Left colon (tissue), 2 donors: ENCODE results near the gene NTRK3. TPM values are rescaled to one million over a fixed set of nuclear protein-coding genes. Genes with fewer than 3 reads are reported as not detected.

Experiments used
- ATAC-seq: fragments of 200-7000 bp; cut with Tn5 transposase; one replicate; pipeline ENCODE4 v1.9.1; 2020; ENCODE audit warnings: mild to moderate bottlenecking, moderate library complexity
- DNase-seq, 2 donors: peaks; one replicate each; pipeline ENCODE4 v3.0.0-alpha.2; 2020
- intact Hi-C, 2 donors: fragments of 100-400 bp; cut with DNase I in 1 of 2; cut with micrococcal nuclease in 1 of 2; formaldehyde crosslinking; loops; one replicate each; pipeline versions ENCODE4 v1.11.2 to v1.14.0; 2022; cut with DNase I, micrococcal nuclease
- total RNA-seq, 2 donors: library from RNA; stranded (reverse); fragmentation: NEBNext Ultra II Directional; extraction: Animal tissue kit (Norgen Biotek cat#: 25700); gene quantifications; one replicate each; pipeline ENCODE4 v1.2.1, GENCODE V29; 2021
- donor health status: DM: no; HTN: no; CAD: no.
- donor health status: DM: yes; HTN: yes; CAD: no.

NTRK3 gene
- total RNA-seq, 2 donors from 2014 or later: 0.55 to 1.3 TPM

DNA sequence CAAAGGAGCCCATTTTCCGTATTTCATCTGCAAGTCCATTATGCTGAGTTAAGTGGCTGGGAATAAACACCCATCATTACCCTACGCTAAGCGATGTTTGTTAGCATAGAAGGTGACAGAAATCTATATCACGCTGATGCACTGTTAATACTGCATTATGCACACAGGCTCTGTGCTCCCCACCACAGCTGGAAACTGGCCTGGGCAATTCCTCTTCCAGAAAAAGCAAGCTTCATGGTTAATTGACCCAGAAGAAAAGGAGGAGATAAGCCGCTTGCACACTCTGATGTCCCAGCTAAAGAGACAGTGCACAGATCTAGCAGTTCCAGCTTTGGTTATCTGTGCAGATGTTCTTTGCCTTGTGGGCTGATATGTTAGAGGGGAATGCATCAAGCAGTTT, 232.6 kb downstream of the NTRK3 start:
- DNase-seq (no peak), ATAC-seq (no peak)
- intact Hi-C loops: no loop called here

DNA sequence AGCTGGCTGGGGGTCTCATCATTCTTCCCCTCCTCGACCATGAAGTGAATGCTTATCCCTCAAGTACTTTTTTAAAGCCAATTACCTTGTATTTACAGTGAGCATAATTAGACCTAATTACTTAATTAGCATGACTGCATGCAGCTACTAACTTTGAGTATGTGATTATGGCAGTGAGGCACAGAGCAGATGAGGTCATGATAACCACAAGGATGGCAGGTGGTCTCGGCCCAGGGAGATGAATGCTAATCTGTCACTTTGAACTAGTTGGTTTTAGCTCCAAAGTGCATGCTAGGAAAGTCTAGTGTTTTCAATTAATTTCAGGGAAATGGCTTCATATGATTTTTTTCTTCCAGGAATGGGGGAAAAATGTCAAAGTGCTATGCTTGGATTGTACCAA, 233.8 kb downstream of the NTRK3 start:
- intact Hi-C loops: no loop called here
- no peak for ATAC-seq

DNA sequence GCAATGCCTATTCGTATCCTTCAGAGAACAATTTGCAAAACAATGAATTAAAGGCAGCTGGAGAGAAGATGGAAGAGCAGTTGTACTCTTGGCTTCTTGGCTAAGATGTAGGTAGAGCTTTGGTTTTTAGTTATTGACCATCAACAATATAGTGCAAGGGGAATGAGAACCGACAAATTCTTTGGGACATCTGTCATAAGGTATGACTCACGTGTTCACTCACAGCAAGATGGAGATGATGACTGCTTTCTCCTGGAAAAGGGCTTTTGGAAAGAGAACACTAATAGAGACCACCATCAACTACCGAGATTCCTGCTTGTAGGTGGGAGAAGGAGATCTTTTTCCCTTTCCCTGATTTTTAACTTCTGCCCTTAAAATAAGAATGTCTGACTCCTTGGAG, 234.9 kb downstream of the NTRK3 start:
- ATAC-seq (no peak), DNase-seq (no peak)
- intact Hi-C loops: no loop called here

More for the DNA sequence above, 233.8 kb downstream of the NTRK3 start:
- DNase-seq: no peak

DNA sequence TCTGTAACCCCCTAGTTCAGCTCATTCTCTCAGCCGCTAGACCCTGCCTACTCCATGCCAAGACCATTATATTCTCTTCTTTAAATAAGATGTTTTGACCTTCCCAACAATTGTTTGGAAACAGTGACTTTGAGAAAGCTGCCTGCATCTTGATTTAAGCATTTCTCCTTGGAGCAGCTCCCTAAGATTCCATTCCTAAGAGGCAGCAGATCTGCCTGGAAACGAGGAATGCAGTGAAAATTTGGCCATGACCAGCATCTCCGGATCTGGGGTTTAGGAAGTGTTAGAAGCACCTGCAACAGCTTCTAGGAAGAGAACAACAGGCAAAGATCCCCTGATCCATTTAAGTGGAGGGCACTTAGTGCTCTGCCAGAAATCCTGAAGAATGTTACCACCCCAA, 235.7 kb downstream of the NTRK3 start:
- intact Hi-C loops: no loop called here
- DNase-seq (no peak), ATAC-seq (no peak)

DNA sequence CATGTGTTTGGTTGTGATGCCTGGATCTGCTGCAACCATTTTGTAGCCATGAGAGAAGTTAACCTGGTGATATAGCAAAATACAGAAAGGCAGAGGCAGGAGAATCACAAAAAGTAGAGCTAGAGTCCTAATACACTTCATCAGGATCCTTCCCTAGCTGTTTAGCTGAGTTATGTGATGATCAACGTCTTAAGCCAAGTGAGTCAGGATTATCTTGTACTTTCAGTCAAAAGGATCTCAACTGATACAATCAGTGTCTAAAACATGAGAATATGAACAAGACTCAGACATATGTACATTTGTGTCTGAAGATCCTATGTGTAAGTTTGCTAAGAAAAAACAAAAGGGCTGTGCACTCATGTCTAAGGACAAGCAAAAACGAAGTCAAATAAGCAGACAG, 236.9 kb downstream of the NTRK3 start:
- DNase-seq: no peak
- no peak for ATAC-seq
- intact Hi-C loops: no loop called here

DNA sequence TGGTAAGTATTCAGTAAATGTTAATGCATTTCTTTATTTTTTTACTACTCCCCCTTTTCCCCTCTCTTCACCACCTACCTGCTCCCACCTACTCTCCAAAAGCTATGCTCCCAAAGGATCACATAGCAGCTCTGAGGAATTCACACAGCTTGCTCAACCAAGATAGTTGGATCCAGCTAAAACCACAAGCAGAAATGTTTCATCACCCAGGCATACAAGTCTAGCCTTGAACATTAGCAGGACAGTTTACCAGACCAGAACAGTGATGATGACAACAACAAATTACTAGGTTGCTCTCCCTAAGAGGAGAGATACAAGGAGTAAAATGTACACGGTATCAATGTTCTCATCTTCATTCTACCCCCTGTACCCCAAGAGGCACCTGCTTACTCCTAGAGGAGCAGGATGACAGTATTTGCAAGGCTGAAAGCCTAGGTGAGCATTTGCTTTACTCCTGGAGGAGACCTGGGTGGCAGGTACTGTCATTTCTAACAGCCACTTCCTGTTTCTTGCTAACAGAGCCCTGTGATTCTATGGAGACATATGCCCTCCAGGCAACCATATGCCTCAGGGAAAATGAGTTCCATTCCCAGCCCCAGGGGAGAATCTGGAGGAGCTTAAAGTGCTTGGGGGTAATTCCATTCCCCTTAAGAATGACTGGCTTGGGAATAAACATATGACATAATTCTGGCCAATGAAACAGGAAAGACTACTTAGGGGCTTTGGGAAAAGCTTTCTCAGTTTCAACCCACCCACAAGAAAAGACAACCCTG, 237.5 kb downstream of the NTRK3 start:
- DNase-seq: no peak
- ATAC-seq: no peak
- intact Hi-C loops: no loop called here

DNA sequence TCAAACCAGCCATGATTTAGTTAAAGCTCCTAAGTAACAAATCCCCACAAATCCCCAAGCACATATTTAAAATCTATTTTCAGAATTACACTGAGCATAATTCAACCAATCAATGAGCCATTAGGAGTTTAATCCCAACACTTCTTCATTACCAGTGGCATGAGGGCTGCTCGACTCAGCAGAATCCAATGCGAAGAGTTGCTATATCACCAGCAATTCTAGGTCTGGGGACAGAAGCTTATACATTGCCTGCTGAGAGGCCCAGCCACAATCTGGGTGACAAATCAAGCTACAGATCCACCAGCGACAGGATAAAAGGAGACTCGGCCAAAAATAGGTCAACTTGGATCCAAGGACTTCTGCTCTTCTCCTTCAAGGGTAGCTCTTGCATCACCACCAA, 238.8 kb downstream of the NTRK3 start:
- ATAC-seq: no peak
- no peak for DNase-seq
- intact Hi-C loops: no loop called here

DNA sequence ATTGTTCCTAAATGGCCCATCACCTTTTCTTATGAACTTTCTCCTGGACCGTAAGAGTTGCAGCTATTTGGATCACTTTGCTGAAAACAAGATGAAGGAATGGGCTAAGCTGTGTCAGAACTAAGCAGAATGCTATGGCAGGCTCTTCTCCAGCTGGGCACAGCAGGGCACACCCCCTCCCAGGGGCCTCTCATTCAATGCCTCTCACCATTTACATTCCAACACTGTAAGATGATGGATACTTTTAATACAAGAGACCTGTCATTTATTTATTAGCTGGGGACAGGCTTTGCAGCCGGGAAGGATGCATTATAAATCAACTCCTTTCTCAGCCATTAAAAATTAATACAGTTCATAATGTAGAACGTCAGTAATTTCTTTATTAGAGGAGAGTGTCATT, 240.1 kb downstream of the NTRK3 start:
- intact Hi-C loops: no loop called here
- no peak for DNase-seq
- ATAC-seq: no peak

DNA sequence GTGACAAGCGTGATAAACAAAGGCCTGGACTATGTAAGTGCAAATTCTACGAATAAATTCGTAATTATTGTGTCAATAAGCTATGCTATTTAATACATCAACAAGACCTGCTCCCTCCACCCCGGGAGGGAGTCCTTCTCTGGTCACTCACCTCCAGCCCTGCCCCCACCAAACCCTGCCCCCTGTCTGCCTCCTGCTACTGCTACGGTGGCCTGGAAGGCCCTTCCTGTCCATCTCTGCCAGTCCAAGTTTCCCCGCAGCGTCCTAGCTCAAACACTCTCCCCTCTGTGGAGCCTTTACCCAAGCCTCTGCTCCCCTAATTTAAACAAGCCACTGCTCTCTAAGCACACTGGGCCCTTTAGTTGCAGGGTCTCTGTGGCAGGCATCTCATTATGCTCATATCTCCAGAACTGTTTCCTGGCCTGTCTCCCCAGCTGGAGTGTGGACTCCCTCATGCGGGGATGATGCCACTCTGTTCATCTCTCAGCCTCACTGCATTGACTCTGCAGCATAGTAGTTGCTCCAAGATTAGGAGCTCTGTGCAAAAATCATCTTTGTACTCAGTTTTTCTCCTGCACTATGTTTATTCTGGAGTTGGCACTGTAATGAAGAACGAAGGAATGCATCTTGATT, 241.2 kb downstream of the NTRK3 start:
- ATAC-seq (no peak), DNase-seq (no peak)
- intact Hi-C loops: no loop called here

DNA sequence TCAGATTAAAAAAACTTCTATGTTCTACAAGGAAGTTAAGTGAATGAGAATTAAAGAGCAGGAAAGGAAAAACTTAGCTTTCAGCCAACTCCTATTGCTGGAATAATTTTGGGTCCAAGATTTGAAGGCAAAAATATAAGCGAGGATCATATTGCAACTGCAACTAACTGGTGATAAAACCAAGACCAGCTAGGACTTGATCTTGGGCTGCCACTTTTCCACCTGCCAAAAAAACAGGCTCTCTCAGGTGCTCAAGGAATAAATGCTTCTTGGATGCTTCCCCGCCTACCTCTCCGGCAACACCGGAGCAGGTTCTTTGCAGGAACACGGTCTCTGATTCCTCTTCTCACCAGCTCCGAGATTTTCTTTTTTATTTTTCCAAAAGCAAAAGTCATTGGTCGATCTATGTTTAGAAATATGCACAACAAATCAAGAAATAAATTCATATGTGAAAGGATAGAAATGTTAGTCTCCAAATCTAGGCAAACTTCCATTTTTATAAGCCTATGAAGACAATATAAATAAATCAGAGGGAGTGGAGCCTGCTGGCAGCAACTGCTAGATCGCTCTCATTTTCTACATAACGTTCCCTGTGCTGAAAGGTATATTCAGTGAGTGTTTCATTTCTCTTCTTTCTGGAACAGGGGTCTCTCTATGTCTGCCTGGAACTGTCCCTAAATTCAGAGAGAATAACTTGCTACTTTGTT, 241.9 kb downstream of the NTRK3 start:
- DNase-seq (no peak), ATAC-seq (no peak)
- intact Hi-C loops: no loop called here

DNA sequence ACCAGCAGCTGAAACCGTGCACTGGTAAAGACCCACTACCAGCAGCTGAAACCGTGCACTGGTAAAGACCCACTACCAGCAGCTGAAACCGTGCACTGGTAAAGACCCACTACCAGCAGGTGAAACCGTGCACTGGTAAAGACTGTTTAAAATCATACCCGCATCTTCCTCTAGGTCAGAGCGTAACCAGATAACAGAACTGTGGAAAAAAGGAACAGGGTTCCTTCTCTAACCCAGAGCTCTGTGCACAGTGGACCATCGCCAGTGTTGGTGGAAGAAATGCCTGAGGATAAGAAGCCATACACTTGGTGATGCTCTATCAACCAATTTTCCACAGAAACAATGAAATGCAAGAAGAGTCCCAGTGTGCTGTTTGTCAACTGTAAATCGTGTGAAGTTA, 243.4 kb downstream of the NTRK3 start:
- ATAC-seq (no peak), DNase-seq (no peak)
- intact Hi-C loops: no loop called here

DNA sequence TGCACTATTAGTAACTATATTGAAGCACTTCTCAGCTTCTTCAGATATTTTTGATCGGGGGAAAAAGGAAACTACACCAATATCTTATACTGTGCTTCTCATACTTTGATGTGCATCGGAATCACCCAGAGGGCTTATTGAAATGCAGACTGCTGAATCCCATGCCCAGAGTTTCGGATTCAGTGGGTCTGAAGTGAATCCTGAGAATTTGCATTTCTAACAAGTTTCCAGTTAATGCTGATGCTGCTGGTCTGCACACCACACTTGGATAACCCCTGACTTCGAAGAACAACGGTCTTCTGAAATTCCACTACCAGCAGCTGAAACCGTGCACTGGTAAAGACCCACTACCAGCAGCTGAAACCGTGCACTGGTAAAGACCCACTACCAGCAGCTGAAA, 243.9 kb downstream of the NTRK3 start:
- DNase-seq: no peak
- intact Hi-C loops: no loop called here
- ATAC-seq: no peak

DNA sequence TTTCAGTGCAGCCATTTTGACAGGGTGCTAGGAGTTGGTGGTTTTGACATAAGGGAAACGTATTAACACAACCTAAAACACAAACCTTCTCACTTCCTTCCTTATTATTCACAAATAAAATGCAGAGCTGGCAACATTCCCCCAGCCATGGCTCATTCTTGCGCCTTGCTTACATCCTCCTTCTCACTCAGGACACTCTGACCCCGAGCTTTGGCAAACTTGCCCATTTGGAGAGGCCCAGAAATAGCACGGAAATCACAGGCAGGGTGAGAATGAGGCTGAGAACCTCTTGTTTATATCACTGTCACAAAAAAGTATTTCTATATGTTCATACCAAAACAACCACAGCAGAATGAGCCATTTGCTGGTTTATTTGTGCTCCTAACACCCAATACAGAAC, 244.3 kb downstream of the NTRK3 start:
- ATAC-seq (no peak), DNase-seq (no peak)
- intact Hi-C loops: no loop called here

DNA sequence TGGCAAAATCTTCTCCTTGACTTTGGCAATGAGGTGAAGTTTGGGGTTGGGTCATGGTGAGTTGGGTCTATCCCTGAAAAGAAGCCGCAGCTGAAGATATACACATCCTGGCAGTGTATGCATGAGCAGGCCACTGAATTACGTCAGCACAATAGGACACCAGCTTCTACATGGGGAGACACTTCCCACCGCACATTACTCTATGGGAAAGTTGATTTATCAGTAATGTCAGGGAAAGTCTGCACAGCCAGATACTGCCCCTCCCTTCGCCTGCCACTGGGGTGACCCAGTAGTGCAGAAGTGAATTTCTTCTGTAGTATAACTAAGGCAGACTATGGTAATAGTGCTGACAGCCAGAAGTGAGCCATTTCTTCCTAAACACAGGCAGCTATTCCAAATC, 245.0 kb downstream of the NTRK3 start:
- DNase-seq: no peak
- ATAC-seq: no peak
- intact Hi-C loops: no loop called here

DNA sequence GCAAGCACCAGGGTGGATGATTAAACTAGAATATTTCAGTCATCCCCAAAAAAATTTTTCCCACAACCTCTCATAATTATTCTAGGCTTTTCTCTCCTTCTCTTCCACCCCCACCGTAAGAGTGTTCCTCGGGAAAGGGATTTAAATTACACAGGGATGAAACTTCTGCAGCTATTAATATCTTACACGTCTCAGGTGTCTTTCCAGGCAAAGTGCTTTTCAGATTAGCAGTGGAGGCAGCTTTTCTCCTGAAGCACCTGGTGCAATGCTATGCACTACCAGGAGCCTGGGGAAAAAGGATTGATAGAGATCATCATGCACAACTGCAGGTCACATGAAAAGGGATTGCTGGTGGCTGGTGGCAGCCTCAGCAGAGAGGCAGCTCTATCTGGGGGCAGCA, 250.4 kb downstream of the NTRK3 start:
- ATAC-seq (no peak), DNase-seq (no peak)
- intact Hi-C loops: no loop called here

DNA sequence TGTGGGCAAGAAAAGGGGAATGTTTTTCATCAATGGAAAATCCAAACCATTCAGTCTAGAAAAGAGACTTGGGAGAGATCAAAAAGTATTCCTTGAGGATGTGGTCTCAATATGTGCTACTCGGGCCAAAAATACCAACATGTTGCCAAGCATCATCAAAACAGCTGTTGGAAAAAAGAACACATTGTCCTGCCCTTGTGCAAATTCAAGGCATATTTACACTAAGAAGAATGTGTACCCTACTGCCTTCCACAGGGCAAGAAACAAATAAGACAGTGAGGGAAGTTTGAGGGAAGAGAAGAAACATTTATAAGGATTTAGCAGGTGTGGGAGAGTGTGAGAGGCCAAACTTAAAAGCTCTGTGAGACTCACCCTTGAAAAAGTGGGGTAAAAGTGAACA, 252.1 kb downstream of the NTRK3 start:
- ATAC-seq (no peak), DNase-seq (no peak)
- intact Hi-C loops: no loop called here

DNA sequence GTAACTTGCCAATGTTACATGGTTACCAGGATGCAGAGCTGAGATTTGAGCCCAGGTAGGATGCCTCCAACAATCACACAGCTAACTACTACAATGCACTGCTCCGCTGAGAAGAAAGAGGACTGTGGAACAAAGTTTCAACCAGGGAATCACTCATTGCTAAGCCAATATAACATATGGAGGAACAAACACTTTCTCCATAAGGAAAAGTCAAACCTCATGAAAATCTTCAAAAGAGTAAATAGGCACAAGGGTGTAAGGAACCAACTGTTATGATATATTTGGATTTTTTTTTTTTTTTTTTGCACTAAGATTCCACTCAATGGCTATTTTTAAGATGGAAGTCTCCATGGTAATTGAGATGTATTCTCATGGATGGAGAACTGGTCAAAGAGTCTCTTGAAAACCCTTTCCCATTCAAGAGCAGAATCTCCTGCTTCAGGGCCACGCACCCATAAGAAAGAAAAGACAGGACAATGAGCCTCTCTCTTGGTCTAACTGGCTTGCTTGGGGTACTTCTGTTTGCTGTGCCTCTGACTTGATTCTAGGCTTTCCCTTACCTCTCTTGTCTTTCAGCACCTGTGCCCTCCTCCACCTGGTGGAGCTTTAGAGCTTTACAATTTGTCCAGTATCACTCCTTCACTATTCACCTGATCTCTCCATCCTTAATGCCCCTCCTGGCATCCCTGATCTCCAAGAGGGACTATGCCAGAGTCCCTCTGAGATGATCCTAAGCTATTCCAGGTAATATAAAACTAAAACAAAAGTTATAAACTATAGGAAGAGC, 252.8 kb downstream of the NTRK3 start:
- no peak for ATAC-seq
- intact Hi-C loops: no loop called here
- no peak for DNase-seq

DNA sequence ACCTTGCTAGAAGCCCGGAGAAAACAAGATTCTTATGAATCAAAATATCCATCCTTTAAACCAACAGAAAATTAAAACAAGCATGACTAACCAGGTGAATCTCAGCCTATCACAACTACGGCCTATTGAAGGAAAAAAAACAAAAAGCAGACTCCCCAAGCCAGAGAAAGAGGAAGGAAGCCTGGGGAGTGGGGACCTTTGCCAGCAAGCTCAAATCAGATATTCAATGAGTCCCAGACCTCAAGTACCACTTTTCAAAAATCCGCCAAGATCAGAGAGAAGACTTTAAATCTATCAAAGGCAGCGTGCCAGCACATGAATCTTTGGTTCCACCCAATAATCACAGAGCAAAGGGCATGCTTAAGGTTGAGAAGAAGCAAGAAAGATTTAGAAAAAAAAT, 253.8 kb downstream of the NTRK3 start:
- intact Hi-C loops: no loop called here
- DNase-seq: no peak
- no peak for ATAC-seq

DNA sequence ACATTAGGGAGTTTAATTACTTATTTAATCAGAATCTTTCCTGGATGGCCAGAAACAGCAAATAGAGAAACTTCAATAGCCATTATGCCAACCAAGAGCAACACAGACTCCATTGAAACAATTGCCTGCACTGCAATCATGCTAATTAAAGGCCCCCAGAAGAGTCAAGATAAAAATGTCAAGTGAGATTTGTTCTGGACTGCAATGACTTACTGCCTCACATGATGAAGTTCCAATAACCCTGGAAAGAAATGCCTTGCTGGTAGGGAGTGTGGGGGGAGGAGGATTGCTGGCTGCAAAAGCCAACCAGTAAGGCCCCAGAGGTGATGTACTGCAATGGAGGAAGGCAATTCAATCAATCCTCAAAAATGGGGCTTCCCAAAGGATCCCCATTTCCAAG, 257.9 kb downstream of the NTRK3 start:
- intact Hi-C loops: loop anchor here in 1 of 2 donors (10.0 kb wide), 1 partner anchor 84 kb away; no protein-coding TSS in a partner anchor
- ATAC-seq (no peak), DNase-seq (no peak)

DNA sequence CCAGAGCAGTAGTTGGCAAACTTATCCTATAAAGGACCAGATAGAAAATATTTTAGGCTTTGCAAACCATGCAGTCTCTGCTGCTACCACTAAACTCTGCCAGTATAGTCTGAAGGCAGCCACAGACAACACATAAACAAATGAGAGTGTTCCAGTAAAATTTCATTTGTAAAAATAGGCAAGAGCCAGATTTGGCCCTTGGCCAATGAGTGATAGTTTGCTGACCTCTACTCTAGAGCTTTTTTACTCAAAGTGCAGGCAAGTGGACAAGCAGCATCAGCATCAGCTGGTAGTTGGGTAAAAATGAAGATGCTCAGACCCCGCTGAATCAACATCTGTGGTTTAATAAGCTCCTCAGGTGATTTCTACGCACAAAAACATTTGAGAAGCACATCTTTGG, 269.8 kb downstream of the NTRK3 start:
- DNase-seq (no peak), ATAC-seq (no peak)
- intact Hi-C loops: no loop called here
